Choroid plexus epithelial cell (primary cell): ENCODE results near the gene LRRC45.

Experiments used
- DNase-seq: peaks from one replicate; pipeline ENCODE4 v3.0.0-alpha.2; 2010; ENCODE audit warnings: low read depth
- H3K4me3 ChIP-seq: 2 replicates; pipeline ENCODE4 v1.5.1; 2011; ENCODE audit warnings: low read depth, mild to moderate bottlenecking, control low read depth, low read length, moderate library complexity
- TF ChIP-seq, protein P1 (sequence below): conservative IDR thresholded peaks from 2 replicates; pipeline ENCODE4 v1.5.1; 2011; ENCODE audit warnings: low read depth, mild to moderate bottlenecking, control low read depth, inconsistent platforms, low read length, moderate library complexity

Gene LRRC45

DNA sequence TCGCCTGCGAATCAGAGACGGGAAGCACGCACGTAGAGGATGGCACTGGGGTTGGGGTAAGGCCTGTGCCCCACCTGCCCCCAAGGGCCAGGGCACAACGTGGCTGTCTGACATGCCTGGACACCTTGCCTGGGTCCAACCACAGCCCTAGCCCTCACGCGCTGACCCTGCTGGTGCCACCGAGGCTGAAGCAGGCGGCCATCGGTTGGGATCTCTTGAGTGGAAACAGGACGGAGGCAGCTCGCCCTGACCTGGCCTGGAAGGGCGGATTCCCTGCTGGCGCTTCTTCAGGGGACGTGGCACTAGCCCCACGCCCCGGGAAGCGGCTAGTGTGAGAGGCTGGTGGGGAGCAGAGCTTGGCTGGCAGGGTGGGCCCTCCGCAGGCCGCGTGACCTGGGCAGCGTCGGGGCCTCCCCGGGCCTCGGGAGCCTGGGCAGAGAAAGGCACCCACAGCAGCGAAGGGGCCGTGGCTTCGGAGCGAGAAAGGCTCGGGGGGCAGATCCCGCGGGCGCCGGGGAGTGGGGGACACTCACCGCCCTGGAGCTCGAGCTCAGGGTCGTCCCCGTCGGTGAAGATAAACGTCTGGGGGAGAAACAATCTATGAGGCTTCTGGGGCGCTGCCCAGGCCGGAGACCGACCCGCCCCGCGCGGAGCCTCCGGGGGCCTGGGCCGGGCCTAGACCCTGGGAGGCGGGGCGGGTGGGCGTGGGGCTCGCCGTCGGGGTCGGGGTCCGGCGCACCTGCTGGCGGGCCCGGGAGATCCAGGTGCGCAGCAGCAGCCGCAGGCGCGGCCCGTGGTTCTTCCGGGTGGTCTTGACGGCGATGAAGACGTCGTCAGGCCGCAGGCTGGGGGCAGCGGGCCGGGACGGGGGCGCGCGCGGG lies 27.9 kb downstream of the LRRC45 start:
- TF ChIP-seq, protein P1, sequence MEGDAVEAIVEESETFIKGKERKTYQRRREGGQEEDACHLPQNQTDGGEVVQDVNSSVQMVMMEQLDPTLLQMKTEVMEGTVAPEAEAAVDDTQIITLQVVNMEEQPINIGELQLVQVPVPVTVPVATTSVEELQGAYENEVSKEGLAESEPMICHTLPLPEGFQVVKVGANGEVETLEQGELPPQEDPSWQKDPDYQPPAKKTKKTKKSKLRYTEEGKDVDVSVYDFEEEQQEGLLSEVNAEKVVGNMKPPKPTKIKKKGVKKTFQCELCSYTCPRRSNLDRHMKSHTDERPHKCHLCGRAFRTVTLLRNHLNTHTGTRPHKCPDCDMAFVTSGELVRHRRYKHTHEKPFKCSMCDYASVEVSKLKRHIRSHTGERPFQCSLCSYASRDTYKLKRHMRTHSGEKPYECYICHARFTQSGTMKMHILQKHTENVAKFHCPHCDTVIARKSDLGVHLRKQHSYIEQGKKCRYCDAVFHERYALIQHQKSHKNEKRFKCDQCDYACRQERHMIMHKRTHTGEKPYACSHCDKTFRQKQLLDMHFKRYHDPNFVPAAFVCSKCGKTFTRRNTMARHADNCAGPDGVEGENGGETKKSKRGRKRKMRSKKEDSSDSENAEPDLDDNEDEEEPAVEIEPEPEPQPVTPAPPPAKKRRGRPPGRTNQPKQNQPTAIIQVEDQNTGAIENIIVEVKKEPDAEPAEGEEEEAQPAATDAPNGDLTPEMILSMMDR: no peak
- H3K4me3 ChIP-seq: peak overlapping the region; percentile 77
- DNase-seq: no peak

GRCh38 chr17:82051776-82052637 lies 28.9 kb downstream of the LRRC45 start, which contains the start of the genes GPS1 and RFNG:
Gene GPS1 (plus strand): TSS chr17:82051898. CDS start chr17:82051932, 34 bp downstream.
Gene RFNG (minus strand): TSS chr17:82051811. CDS start chr17:82051766, 45 bp downstream.
- peak within 1 kb of the TSS; percentile 77 for H3K4me3 ChIP-seq
- peak; percentile 59 for DNase-seq
- TF ChIP-seq, protein P1: no peak

DNA sequence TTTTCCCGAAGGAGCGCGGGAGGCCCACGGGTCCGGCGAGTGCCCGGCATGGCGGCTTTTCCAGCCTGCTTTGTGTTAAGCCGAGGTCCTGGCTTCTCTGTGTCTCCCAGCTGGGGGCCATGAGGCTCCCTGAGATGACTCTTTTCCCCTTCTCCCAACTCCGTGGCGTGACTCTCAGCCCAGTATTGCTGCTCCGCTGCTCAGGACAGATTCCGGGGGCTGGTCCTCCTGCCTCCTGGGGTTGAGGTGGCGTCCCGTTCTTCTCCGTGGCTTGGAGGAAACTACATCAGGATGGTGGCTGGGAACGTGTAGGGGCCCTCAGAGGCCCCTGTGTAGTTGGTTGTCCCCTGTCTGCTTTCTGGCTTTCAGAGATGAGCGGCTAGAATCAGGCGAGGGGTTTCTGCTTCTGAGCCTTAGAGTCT lies 29.5 kb downstream of the LRRC45 start:
- DNase-seq: no peak
- TF ChIP-seq, protein P1: no peak

DNA sequence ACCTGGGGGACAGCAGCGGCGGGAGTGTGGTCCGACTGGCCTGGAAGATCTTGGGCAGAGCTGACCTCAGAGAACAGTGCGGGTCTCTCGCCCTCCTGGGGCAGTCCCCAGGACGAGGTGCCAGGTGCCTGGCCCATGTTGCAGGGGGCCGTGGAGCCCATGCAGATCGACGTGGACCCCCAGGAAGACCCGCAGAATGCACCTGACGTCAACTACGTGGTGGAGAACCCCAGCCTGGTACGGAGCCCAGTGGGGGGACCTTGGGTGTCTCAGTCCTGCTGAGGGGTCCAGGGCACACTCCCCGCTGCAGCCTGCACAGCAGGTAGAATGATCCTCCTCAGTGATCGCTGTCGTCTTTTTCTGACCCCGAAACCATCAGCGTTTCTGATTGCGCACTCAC lies 30.0 kb downstream of the LRRC45 start:
- TF ChIP-seq, protein P1: no peak
- H3K4me3 ChIP-seq: peak overlapping the region; percentile 77

More for the DNA sequence above, 29.5 kb downstream of the LRRC45 start:
- peak overlapping the region; percentile 77 for H3K4me3 ChIP-seq

DNA sequence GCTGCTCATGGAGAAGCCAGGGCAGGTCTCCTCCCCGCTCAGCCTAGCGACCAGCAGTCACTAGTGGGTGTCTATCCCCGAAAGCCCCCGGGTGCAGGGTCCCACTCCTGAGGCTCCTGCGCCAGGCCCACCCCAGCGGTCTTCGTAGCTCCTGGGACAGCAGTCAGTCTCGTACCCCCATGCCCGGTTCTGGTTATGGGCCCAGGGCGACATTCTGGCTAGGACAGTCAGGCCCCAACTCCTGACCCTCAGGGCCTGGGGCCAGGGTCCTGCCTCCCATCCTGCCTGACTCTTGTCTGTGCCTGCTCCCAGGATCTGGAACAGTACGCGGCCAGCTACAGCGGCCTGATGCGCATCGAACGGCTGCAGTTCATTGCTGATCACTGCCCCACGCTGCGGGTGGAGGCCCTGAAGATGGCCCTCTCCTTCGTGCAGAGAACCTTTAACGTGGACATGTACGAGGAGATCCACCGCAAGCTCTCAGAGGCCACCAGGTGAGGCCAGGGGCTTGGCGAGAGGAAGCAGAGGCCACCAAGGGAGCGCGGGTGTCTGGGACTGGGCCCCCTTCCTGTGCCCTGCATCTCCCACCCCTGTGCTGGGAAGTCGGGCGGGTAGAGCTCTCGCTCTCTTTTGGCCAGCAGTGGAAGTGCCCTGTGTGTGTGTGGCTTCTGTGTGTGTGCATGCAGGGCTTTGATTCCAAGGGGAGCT lies 30.6 kb downstream of the LRRC45 start:
- DNase-seq: no peak
- TF ChIP-seq, protein P1: no peak
- peak overlapping the region; percentile 77 for H3K4me3 ChIP-seq

More for the DNA sequence above, 30.0 kb downstream of the LRRC45 start:
- DNase-seq: no peak

DNA sequence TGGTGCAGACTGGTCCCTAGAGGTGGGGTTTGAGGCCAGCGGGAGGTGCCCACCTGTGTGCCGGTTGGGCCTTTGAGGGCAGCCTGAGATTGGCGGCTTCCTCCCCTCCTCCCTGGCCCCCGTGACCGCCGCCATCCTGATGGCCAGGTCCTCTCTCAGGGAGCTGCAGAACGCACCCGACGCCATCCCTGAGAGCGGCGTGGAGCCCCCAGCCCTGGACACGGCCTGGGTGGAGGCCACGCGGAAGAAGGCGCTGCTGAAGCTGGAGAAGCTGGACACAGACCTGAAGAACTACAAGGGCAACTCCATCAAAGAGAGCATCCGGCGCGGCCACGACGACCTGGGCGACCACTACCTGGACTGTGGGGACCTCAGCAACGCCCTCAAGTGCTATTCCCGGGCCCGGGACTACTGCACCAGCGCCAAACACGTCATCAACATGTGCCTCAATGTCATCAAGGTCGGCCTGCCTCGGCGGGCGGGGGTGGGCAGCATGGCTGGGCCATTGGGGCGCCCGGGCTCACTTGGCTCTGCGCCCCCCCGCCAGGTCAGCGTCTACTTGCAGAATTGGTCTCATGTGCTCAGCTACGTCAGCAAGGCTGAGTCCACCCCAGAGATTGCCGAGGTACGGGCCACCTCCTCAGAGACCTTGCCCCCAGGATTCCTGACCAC lies 31.4 kb downstream of the LRRC45 start:
- no peak for DNase-seq
- TF ChIP-seq, protein P1: no peak
- no peak overlapping the region for H3K4me3 ChIP-seq
